ENCODE data around the gene CPEB2. TPM values are rescaled to one million over a fixed set of nuclear protein-coding genes. Genes with fewer than 3 reads are reported as not detected.

The CPEB2 gene
- total RNA-seq, 1 experiment from 2014 or later: 17.4 TPM

DNA sequence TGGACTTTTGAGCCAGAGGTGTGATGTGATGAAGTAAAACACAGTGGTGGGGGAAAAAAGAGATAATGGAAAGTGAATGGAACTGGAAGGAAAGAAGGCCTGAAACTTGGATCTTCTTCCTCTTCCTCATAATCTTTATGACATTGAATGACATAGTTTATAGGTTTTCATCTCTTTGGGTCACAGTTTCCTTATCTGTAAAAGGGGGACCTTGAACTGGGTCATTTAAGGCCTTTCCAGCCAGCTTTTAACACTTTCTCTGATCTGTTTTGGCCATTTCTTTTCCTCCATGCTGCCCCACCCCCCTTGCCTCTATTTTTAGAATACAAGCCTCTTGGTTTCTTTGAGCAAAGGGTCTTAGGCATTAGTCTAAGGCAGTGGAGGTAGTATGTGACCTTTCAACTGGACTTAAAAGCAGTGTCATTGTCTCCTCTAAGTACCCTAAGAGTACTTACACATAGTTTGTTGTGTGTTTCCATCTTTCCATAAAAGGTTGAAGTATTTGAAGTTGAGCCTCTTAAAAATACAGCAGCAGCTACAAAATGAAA is 7.8 kb downstream of the CPEB2 start:
- no peak for DNase-seq (ENCODE audit: low read depth)

DNA sequence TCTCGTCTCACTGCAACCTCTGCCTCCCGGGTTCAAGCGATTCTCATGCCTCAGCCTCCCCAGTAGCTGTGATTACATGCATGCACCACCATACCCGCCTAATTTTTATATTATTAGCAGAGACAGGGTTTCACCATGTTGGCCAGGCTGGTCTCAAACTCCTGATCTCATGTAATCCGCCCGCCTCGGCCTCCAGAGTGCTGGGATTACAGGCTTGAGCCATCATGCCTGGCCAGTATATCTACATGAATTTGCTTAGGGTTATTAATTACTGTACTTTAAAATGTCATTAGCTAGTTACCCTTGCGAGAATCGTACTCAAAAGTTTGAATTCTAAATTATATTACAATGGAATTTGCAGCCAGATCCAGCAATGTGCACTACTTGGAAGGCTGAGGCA is 8.9 kb downstream of the CPEB2 start:
- no peak for DNase-seq (ENCODE audit: low read depth)

DNA sequence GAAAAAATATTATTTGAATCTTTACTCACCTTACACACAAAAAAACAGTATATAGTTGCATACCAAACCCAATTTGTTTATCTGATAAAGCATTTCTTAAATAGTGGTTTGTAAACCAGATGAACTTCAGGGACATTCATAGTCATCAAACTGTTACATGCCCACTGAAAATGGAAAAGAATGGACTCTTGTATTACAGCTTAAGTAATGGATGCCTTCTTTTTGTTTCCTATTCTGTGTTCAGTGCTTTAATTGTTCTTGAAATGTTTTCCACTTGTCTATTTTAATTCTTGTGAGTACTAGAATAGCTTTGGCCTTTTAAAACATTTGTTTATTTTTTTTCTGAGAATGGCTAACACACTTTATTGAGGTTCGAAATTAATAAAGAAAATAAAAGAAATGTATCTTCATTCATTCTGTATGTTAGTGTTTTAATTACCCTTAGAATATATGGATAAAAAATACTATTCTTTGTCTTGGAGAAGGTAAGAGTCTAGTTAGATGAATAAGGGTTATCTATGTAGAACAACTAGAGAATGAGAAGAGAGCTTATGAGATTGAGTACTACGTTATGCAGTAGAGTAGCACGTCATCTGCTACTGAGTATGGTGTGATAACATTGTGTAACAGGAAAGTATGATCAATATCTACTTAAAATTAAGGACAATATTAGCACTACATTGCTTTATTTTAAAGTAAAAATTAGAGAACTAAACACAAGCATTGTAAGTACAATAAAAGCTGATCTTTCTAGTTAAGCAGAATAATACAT is 9.9 kb downstream of the CPEB2 start:
- DNase-seq (ENCODE audit: low read depth): no peak

GRCh38 chr4:15013585-15013984 is 11.3 kb downstream of the CPEB2 start:
- DNase-seq (ENCODE audit: low read depth): no peak

DNA sequence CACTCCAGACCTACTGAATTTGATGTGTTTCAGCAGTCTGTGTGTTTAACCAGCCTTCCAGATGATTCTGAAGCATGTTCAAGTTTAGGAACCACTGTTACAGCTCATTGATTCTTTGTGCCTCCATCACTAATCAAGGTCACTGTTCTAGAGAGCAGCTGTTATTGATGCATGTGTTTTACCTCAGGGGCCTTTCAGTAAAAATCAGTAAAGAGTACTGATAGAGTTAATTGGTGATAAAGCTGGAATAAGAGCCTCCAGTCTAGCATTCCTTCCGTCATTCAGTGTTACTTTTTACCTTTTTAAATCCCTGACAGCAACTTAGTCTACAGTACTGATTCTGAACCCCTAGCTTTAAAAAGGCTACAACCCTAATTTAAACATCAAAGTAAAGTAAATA is 12.9 kb downstream of the CPEB2 start:
- no peak for DNase-seq (ENCODE audit: low read depth)

GRCh38 chr4:15018361-15018760 is 16.1 kb downstream of the CPEB2 start:
- no peak for DNase-seq (ENCODE audit: low read depth)

- no peak for DNase-seq (ENCODE audit: low read depth)
Measured at GRCh38 chr4:15020502-15021286, 18.4 kb downstream of the CPEB2 start.

GRCh38 chr4:15021311-15021710 is 19.0 kb downstream of the CPEB2 start:
- DNase-seq (ENCODE audit: low read depth): no peak

DNA sequence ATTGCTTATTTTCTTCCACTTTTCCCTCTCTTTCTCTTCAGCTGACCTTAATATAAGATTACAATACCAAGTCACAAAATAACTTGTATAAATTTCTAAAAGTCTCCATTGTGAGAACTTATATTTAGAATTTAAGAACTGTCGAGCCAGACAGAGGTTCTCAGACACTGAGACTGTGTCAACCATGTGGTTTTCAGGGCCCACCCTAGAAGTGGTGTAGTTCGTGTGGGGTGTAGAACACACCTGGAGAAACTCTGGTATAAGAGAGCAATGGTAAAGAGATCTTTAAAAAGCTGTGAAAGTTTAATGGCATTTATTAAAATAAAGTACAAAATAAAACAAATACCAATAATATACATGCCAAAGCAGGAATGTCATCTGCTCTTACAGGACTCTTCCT is 19.7 kb downstream of the CPEB2 start:
- no peak for DNase-seq (ENCODE audit: low read depth)

DNA sequence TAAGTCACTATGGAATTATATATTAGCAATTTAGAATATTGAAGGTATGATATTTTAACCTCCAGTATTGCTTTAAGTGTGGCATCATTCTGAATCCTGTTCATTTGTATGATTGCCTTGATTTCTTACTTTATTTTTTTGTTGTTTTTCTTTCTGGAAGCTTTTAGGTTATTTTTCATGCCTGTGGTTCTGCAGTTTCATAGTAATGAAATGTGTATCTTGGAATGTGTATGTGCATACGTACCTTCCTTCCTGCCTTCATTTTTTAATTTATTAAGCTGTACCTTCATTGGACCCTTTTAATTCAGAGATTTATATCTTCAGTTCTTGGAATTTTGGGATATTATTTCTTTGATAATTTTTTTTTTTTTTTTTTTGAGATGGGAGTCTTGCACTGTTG is 22.1 kb downstream of the CPEB2 start:
- no peak for DNase-seq (ENCODE audit: low read depth)

GRCh38 chr4:15025693-15026092 is 23.4 kb downstream of the CPEB2 start:
- no peak for DNase-seq (ENCODE audit: low read depth)

DNA sequence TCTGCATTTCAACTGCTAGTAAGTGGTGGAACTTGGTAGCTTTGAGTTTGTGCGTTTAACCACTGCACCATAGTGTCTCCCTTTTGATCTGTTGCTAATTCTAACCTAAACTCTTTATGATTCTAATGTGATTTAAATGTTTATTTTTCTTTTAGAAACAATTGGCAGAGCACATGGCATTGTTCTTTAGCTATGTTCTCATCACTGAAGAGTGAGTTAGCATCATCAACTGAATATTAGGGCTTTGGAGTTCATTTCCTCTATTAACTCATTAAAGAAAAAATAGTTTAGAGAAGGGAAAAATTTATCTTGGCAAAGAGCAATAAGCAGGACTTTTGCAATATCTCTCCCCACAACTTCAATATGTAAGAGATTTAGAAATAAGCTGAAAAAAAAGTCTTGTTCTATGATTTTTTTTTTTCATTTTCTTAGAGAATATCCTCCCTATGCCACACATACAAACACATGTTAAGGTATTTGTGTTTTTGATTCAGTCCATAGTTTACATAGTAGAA is 25.7 kb downstream of the CPEB2 start:
- no peak for DNase-seq (ENCODE audit: low read depth)

GRCh38 chr4:15031197-15031596 is 28.9 kb downstream of the CPEB2 start:
- DNase-seq (ENCODE audit: low read depth): no peak

DNA sequence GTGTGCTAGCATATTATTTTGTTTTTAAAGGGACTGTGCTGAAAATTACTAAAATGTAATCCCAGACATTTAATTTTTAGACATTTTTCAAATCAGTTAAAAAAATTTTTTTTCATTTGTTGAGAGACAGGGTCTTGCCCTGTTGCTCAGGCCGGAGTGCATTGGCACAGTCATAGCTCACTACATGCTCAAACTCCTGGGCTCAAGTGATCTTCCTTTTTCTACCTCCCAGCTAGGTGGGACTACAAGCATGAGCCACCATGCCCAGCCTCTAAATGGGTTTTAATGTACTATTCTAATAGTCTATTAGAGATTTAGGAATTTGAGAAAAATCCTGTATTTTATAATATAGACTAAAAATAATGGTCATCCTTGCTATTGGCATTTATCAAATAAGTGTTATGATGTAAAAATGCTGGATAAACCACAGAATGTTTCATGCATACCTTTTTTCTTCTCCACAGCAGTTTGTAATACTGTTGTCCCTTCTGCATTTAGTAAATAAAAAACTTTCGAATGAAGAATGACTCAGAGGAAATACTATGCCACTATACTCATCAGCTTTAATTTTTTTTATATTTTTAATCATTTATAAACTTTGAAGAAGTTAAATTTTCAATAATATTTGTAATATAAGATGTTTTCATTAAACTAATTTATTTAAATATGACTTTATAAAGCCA is 29.9 kb downstream of the CPEB2 start:
- DNase-seq (ENCODE audit: low read depth): peak; percentile 62

- peak; percentile 27 for DNase-seq (ENCODE audit: low read depth)
Measured at GRCh38 chr4:15034071-15034764, 31.9 kb downstream of the CPEB2 start.

DNA sequence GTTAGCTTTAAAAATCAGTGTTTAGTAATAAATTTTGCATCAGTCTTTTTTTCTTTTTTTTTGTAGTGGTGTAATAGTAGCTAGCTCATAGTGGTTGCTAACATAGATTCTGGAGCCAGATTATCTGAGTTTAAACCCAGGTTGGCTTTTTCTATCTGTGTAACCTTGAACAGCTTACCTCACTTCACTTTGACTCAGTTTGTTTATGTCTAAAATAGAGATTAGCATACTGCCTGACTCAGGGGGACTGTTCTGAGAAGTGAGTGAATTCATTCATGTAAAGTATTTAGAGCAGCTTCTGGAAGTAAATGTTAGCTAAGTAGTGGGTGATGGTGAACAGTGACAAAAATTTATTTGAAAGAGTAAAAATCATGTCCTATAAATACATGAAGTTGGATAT is 32.9 kb downstream of the CPEB2 start:
- no peak for DNase-seq (ENCODE audit: low read depth)

GRCh38 chr4:15037923-15038541 is 35.8 kb downstream of the CPEB2 start:
- no peak for DNase-seq (ENCODE audit: low read depth)

- DNase-seq (ENCODE audit: low read depth): peak; percentile 48
Measured at GRCh38 chr4:15040916-15041463, 38.7 kb downstream of the CPEB2 start.

DNA sequence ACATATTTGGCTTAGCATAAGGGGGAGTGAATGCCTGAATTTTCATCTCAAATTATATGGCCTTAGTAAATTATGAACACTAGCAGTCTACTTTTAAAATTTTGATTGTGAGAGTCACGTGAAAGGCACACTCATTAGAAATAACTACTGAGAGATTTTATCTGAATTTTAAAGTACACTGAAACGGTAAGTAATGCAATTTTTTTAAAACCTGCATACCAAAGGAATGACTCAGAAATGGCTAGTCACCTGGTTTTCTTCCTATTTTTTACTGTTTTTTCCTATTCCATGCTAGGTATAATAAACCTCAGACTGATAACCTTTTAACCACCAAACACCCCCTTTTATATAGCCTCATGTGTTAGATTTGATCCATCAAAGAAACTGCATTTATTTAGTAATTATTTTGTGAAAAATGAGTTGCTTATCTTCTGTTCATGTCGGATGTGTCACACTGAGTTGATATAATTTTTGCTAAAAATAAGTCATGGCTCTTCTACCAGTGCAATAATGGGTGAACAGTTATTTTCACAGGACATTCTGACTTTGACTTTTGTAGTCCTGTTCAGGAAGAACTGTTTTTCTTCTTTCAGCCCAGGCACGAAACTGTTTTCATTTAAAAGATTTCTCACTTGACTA is 40.4 kb downstream of the CPEB2 start:
- DNase-seq (ENCODE audit: low read depth): no peak

GRCh38 chr4:15043226-15043625 is 40.9 kb downstream of the CPEB2 start:
- DNase-seq (ENCODE audit: low read depth): peak; percentile 12

Measured in LHCN-M2 (cell line).